ENCODE results near the gene SND1.
A peak's percentile ranks its signal among the peaks of the same experiment; 100 is the strongest.

SND1 gene

GRCh38 chr7:127651556-127652332, at the start of gene SND1:
Gene SND1, plus strand, starts transcription at chr7:127652194. Its CDS starts 180 bp downstream, at chr7:127652374.
- peak within 1 kb of the TSS; percentile 90 for H3K9ac ChIP-seq (ENCODE audit: low read length)
- H3K36me3 ChIP-seq (ENCODE audit: insufficient read depth, low read length): no peaks in the 10 kb centered on the region
- H3K27ac ChIP-seq (ENCODE audit: low read depth, low read length): peak within 1 kb of the TSS; percentile 62
- H3K9me3 ChIP-seq (ENCODE audit: low read length): no peaks in the 10 kb centered on the region
- H3K4me1 ChIP-seq (ENCODE audit: insufficient read depth, low read length): peaks cover 30% of the 10 kb centered on the region
- H3K27me3 ChIP-seq (ENCODE audit: control insufficient read depth in 1 of 2, insufficient read depth in 2 of 2, low read length in 2 of 2): no peaks in the 10 kb centered on the region
- peak within 1 kb of the TSS; percentile 78 to 94 for H3K4me3 ChIP-seq (ENCODE audit: low read depth in 1 of 2, low read length in 2 of 2)

GRCh38 chr7:127608446-127608845, 43.5 kb upstream of the SND1 start:
- Histone ChIP-seq H3K27ac (ENCODE audit: low read depth, low read length) (no peak overlapping the region), H3K36me3 (ENCODE audit: insufficient read depth, low read length) (no peaks in the 10 kb centered on the region), H3K9ac (ENCODE audit: low read length) (no peak overlapping the region)

GRCh38 chr7:127609297-127609696, 42.7 kb upstream of the SND1 start:
- no peaks in the 10 kb centered on the region for H3K27me3 ChIP-seq (ENCODE audit: control insufficient read depth in 1 of 2, insufficient read depth in 2 of 2, low read length in 2 of 2)
- no peak overlapping the region for H3K27ac ChIP-seq (ENCODE audit: low read depth, low read length)
- H3K9ac ChIP-seq (ENCODE audit: low read length): no peak overlapping the region
- no peaks in the 10 kb centered on the region for H3K4me1 ChIP-seq (ENCODE audit: insufficient read depth, low read length)
- no peak overlapping the region for H3K4me3 ChIP-seq (ENCODE audit: low read depth in 1 of 2, low read length in 2 of 2)
- H3K36me3 ChIP-seq (ENCODE audit: insufficient read depth, low read length): no peaks in the 10 kb centered on the region
- no peaks in the 10 kb centered on the region for H3K9me3 ChIP-seq (ENCODE audit: low read length)

More at GRCh38 chr7:127608446-127608845, 43.5 kb upstream of the SND1 start:
- Histone ChIP-seq H3K4me3 (ENCODE audit: low read depth in 1 of 2, low read length in 2 of 2) (no peak overlapping the region), H3K9me3 (ENCODE audit: low read length) (no peaks in the 10 kb centered on the region), H3K27me3 (ENCODE audit: control insufficient read depth in 1 of 2, insufficient read depth in 2 of 2, low read length in 2 of 2) (no peaks in the 10 kb centered on the region), H3K4me1 (ENCODE audit: insufficient read depth, low read length) (no peaks in the 10 kb centered on the region)

- Histone ChIP-seq H3K27me3 (ENCODE audit: control insufficient read depth in 1 of 2, insufficient read depth in 2 of 2, low read length in 2 of 2) (peaks cover 0 to 11% of the 10 kb centered on the region in 2 donors), H3K9ac (ENCODE audit: low read length) (no peak overlapping the region)
These were observed 39.7 kb upstream of the SND1 start for GRCh38 chr7:127612263-127612662.

GRCh38 chr7:127616724-127617123, 35.3 kb upstream of the SND1 start:
- H3K27ac ChIP-seq (ENCODE audit: low read depth, low read length): no peak overlapping the region

More at GRCh38 chr7:127612263-127612662, 39.7 kb upstream of the SND1 start:
- Histone ChIP-seq H3K4me1 (ENCODE audit: insufficient read depth, low read length) (no peaks in the 10 kb centered on the region), H3K9me3 (ENCODE audit: low read length) (no peaks in the 10 kb centered on the region), H3K36me3 (ENCODE audit: insufficient read depth, low read length) (no peaks in the 10 kb centered on the region), H3K4me3 (ENCODE audit: low read depth in 1 of 2, low read length in 2 of 2) (no peak overlapping the region), H3K27ac (ENCODE audit: low read depth, low read length) (no peak overlapping the region)

GRCh38 chr7:127618042-127618441, 34.0 kb upstream of the SND1 start, which contains the start of gene PAX4:
Gene PAX4, minus strand, starts transcription at chr7:127618142. Its CDS starts 2,214 bp downstream, at chr7:127615928.
- Histone ChIP-seq H3K4me3 (ENCODE audit: low read depth in 1 of 2, low read length in 2 of 2) (no peak within 1 kb of the TSS), H3K4me1 (ENCODE audit: insufficient read depth, low read length) (no peaks in the 10 kb centered on the region), H3K36me3 (ENCODE audit: insufficient read depth, low read length) (no peaks in the 10 kb centered on the region), H3K27ac (ENCODE audit: low read depth, low read length) (no peak within 1 kb of the TSS), H3K27me3 (ENCODE audit: control insufficient read depth in 1 of 2, insufficient read depth in 2 of 2, low read length in 2 of 2) (peaks cover 0 to 19% of the 10 kb centered on the region in 2 donors), H3K9me3 (ENCODE audit: low read length) (no peaks in the 10 kb centered on the region), H3K9ac (ENCODE audit: low read length) (no peak within 1 kb of the TSS)

More at GRCh38 chr7:127616724-127617123, 35.3 kb upstream of the SND1 start:
- H3K9ac ChIP-seq (ENCODE audit: low read length): no peak overlapping the region
- H3K36me3 ChIP-seq (ENCODE audit: insufficient read depth, low read length): no peaks in the 10 kb centered on the region
- peaks cover 0 to 19% of the 10 kb centered on the region in 2 donors for H3K27me3 ChIP-seq (ENCODE audit: control insufficient read depth in 1 of 2, insufficient read depth in 2 of 2, low read length in 2 of 2)
- H3K4me3 ChIP-seq (ENCODE audit: low read depth in 1 of 2, low read length in 2 of 2): no peak overlapping the region
- no peaks in the 10 kb centered on the region for H3K9me3 ChIP-seq (ENCODE audit: low read length)
- H3K4me1 ChIP-seq (ENCODE audit: insufficient read depth, low read length): no peaks in the 10 kb centered on the region

GRCh38 chr7:127618775-127619174, 33.2 kb upstream of the SND1 start:
- no peak overlapping the region for H3K27ac ChIP-seq (ENCODE audit: low read depth, low read length)

GRCh38 chr7:127619681-127620405, 32.2 kb upstream of the SND1 start:
- peaks cover 0 to 14% of the 10 kb centered on the region in 2 donors for H3K27me3 ChIP-seq (ENCODE audit: control insufficient read depth in 1 of 2, insufficient read depth in 2 of 2, low read length in 2 of 2)

More at GRCh38 chr7:127618775-127619174, 33.2 kb upstream of the SND1 start:
- no peaks in the 10 kb centered on the region for H3K9me3 ChIP-seq (ENCODE audit: low read length)
- no peak overlapping the region for H3K9ac ChIP-seq (ENCODE audit: low read length)
- peaks cover 0 to 19% of the 10 kb centered on the region in 2 donors for H3K27me3 ChIP-seq (ENCODE audit: control insufficient read depth in 1 of 2, insufficient read depth in 2 of 2, low read length in 2 of 2)
- H3K4me1 ChIP-seq (ENCODE audit: insufficient read depth, low read length): no peaks in the 10 kb centered on the region
- H3K36me3 ChIP-seq (ENCODE audit: insufficient read depth, low read length): no peaks in the 10 kb centered on the region
- no peak overlapping the region for H3K4me3 ChIP-seq (ENCODE audit: low read depth in 1 of 2, low read length in 2 of 2)

GRCh38 chr7:127620406-127621233, 31.4 kb upstream of the SND1 start:
- no peaks in the 10 kb centered on the region for H3K36me3 ChIP-seq (ENCODE audit: insufficient read depth, low read length)
- H3K27ac ChIP-seq (ENCODE audit: low read depth, low read length): no peak overlapping the region
- H3K4me3 ChIP-seq (ENCODE audit: low read depth in 1 of 2, low read length in 2 of 2): no peak overlapping the region
- no peaks in the 10 kb centered on the region for H3K4me1 ChIP-seq (ENCODE audit: insufficient read depth, low read length)
- H3K9me3 ChIP-seq (ENCODE audit: low read length): no peaks in the 10 kb centered on the region
- no peak overlapping the region for H3K9ac ChIP-seq (ENCODE audit: low read length)
- peaks cover 0 to 12% of the 10 kb centered on the region in 2 donors for H3K27me3 ChIP-seq (ENCODE audit: control insufficient read depth in 1 of 2, insufficient read depth in 2 of 2, low read length in 2 of 2)

More at GRCh38 chr7:127619681-127620405, 32.2 kb upstream of the SND1 start:
- Histone ChIP-seq H3K4me1 (ENCODE audit: insufficient read depth, low read length) (no peaks in the 10 kb centered on the region), H3K4me3 (ENCODE audit: low read depth in 1 of 2, low read length in 2 of 2) (no peak overlapping the region), H3K36me3 (ENCODE audit: insufficient read depth, low read length) (no peaks in the 10 kb centered on the region), H3K9me3 (ENCODE audit: low read length) (no peaks in the 10 kb centered on the region), H3K27ac (ENCODE audit: low read depth, low read length) (no peak overlapping the region), H3K9ac (ENCODE audit: low read length) (no peak overlapping the region)

GRCh38 chr7:127625331-127625730, 26.7 kb upstream of the SND1 start:
- Histone ChIP-seq H3K4me3 (ENCODE audit: low read depth in 1 of 2, low read length in 2 of 2) (no peak overlapping the region), H3K36me3 (ENCODE audit: insufficient read depth, low read length) (no peaks in the 10 kb centered on the region), H3K9me3 (ENCODE audit: low read length) (no peaks in the 10 kb centered on the region), H3K27ac (ENCODE audit: low read depth, low read length) (no peak overlapping the region), H3K9ac (ENCODE audit: low read length) (no peak overlapping the region), H3K27me3 (ENCODE audit: control insufficient read depth in 1 of 2, insufficient read depth in 2 of 2, low read length in 2 of 2) (no peaks in the 10 kb centered on the region), H3K4me1 (ENCODE audit: insufficient read depth, low read length) (no peaks in the 10 kb centered on the region)

GRCh38 chr7:127628445-127628844, 23.5 kb upstream of the SND1 start:
- H3K9ac ChIP-seq (ENCODE audit: low read length): no peak overlapping the region
- H3K4me1 ChIP-seq (ENCODE audit: insufficient read depth, low read length): no peaks in the 10 kb centered on the region
- H3K9me3 ChIP-seq (ENCODE audit: low read length): no peaks in the 10 kb centered on the region

More at GRCh38 chr7:127628445-127628844, 23.5 kb upstream of the SND1 start:
- H3K27me3 ChIP-seq (ENCODE audit: control insufficient read depth in 1 of 2, insufficient read depth in 2 of 2, low read length in 2 of 2): no peaks in the 10 kb centered on the region
- H3K27ac ChIP-seq (ENCODE audit: low read depth, low read length): no peak overlapping the region
- H3K36me3 ChIP-seq (ENCODE audit: insufficient read depth, low read length): no peaks in the 10 kb centered on the region
- H3K4me3 ChIP-seq (ENCODE audit: low read depth in 1 of 2, low read length in 2 of 2): no peak overlapping the region

Measured in muscle layer of colon (tissue), 2 donors.